NCI-H1694 (cell line): ENCODE data around the gene ROR2.

Experiments
- DNase-seq: peaks from one replicate; lab custom pipeline; 2025; lab: John Stamatoyannopoulos, UW

The ROR2 gene

DNA sequence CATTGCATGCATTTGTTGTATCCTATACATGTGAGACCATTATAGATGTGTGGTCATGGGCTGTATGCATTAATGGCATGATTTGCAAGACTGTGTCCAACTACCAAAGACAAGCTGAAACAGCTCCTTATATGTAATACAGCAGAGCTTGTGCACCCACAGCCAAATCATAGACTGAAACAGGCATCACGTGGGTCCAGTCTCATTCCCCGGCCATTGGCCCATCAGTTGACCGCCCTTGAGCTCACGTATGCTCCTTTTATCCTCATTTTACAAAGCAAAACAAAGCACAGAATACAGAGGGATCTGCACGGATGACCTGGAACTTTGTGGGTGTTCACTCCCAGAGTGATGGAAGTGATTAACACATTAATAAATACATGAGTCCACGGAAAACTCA is 109.1 kb downstream of the ROR2 start:
- DNase-seq = no peak

GRCh38 chr9:91840469-91840868 is 109.6 kb downstream of the ROR2 start:
- DNase-seq = no peak

DNA sequence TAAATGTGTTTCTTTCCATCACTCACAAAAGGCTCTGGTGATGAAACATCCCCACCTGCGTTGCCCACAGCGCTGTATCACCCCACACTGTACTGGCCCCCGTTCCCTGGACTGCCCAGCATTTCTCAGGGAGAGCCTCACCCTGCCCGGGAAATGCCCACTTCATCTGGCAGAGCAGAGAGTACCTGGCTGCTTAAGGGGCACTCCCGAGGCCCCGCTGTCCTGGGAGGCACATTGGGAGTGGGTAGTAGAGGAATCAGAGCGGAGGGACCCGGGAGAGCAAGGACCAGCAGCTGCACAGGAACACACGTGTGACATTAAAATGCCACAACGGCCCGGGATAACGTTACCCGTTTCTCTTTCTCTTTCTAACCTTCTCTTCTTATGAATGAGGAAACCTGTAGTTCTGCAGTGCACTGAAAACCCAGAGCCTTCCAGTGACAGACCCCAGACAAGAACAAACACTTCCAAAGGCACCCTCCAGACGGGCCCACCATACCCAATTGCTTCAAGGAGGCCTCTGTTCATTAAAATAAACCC is 110.0 kb downstream of the ROR2 start:
- no peak for DNase-seq

- peak; percentile 82 for DNase-seq
These were observed 111.9 kb downstream of the ROR2 start for GRCh38 chr9:91837981-91838731.

GRCh38 chr9:91836515-91836914 is 113.5 kb downstream of the ROR2 start:
- no peak for DNase-seq

DNA sequence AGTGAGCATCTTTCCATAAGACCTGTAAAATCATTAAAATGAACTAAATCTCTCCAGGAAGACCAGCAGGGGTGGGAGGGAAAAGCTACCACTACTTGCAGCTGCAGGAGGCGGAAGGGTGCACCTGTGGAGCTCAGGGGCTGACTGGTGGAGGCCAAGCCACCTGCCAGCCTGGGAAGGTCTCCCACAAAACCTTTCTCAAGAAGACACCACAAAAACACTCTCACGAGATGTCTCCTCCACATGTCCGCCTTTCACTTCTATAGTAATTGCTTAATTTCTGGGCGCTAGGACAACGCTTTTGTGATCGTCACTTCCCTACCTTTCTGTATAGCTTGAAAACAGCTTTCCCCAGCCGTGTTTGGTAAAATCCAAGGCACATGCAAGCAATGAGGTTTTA is 114.4 kb downstream of the ROR2 start:
- DNase-seq = no peak

- DNase-seq = no peak
These were observed 114.8 kb downstream of the ROR2 start for GRCh38 chr9:91835216-91835615.

DNA sequence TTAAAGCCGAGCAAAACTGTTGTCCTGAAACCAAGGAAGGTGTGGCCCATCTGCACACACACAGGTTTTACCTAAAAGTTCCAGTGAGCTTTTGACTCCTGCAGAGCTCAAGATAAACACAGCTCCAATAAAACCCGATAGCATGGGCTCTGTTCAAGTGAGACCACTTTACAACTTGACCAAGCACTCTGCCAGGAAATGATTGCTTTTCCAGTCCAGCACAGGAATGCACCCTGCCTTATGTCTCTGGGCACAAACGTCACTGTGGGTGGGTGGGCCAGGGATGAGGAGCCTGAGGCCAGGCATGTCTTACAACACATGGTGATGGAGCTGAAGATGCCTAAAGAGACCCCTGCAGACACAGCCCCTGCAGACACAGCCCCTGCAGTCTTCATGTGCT is 115.3 kb downstream of the ROR2 start:
- no peak for DNase-seq

DNA sequence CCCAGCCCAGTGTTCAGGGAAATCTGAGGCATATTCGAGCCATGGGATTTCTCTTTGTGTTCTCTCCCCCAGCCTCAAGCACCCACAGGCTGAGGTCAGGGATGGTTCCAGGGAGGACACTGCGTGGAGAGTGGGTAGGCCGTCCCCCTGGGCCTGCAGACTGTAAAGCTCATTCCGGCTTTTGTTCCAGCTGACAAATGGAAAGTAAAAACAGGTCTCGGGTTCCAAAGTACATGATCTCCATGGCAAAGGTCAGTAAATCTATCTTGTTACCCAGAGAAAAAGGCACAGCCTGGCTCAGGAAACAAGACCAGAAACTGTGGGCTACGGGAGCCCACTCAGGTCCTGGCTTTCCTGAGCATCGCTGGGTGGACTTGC is 116.2 kb downstream of the ROR2 start:
- no peak for DNase-seq

DNA sequence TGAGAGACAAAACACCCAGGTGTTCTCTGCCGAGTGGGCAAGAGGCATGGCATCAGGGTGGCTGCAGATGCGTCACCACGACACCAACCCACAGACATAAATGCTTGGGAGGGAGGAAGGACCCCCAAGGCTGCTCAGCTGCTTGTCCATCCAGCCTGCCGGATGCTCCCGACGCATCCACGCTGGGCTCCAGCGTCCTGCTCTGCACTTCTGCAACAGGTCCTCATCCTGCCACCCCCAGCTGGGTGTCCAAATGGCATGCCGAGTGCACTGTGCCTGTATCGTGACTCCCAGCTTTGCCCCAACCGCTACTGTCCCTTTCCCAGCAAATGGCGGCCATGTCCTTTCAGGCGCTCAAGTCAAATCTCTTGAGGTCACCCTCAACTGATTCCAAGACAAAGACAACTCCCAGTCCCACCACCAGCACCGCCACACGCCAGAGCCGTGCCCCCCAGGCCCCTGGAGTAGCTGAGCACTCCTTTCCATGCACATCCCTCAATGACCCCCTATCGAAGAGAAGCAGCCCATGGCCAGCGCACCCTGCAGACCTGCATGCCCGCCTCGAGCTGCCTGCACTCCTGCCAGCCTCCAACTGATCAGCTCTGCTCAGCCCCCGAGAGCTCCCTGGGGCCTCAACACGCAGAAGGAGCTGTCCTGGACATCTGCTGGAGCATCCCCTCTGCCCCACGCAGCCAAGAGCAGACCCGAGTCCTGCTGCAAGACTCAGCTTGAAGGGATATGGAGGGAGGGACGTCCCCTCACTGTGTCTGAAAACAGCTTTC is 116.7 kb downstream of the ROR2 start:
- DNase-seq = no peak

DNA sequence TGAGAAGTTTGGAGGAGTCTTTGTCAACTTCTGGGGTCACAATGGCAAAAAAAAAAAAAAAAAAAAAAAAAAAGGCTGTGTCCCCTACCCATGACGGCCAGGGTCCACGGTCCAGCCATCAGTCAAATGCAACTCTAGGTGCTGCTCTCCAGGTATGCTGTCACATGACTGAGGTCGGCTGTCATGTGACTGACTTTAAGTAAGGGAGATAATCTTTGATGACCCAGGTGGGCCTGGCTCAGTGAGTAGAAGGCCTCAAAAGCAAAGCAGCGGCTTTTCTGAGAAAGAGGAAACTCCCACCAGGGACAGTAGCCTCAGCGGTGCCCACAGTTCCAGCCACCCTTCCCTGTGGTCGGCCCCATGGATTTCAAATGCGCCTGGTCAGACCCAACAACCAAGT is 117.7 kb downstream of the ROR2 start:
- no peak for DNase-seq

- DNase-seq = no peak
These were observed 124.2 kb downstream of the ROR2 start for GRCh38 chr9:91825866-91826265.

DNA sequence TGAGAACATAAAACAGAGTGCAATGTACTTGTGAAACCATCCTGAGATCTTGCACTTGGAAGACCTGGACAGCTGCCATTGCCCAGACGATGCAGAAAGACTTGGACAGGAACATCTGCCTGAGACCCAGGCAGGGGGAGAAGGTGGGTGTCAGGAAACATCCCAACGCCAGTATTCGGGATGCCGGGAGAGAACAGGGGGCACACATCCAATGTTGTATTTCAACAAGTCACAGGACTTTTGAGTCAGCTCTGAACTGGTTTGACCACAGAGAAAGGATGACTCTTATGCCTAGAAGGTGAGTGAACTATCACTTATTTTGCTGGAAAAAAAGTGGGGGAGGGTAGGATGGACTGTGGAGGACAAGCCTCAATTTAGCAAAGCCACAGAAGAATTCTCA is 124.6 kb downstream of the ROR2 start:
- no peak for DNase-seq

DNA sequence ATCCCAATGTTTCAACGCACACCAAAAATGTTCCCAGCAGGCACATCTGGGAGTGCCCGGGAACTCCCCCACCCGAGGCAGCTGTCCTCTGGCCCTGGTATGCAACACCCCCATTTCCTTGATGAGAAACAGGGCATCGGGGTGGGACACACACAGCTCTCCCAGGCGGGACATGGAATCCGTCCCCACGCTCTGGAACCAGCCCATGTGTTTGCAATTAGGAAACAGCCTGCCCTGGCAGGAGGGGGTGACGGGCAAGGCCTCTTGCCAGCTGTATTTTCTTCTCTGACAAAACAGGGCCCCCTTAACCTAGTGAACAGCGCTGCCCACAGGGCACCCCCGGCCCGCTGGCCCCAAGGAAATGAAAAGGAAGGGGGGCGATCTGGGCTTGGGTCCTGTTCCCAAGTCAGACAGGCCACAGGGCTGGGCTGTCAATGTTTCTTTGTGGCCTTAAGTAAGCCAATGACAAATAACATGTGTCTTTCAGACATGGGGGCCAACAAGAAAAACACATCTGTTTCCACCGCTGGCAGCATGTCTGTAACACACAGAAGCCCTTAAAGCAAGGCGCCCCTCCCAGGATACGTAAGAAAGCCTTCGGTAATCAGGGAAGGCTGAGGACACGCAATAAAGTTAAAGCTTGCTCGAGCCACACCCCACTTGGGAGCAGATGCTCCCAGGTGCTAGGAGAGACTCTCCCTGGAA is 125.3 kb downstream of the ROR2 start:
- DNase-seq = no peak

GRCh38 chr9:91824151-91824550 is 125.9 kb downstream of the ROR2 start:
- DNase-seq = no peak

- no peak for DNase-seq
These were observed 128.8 kb downstream of the ROR2 start for GRCh38 chr9:91820949-91821880.

DNA sequence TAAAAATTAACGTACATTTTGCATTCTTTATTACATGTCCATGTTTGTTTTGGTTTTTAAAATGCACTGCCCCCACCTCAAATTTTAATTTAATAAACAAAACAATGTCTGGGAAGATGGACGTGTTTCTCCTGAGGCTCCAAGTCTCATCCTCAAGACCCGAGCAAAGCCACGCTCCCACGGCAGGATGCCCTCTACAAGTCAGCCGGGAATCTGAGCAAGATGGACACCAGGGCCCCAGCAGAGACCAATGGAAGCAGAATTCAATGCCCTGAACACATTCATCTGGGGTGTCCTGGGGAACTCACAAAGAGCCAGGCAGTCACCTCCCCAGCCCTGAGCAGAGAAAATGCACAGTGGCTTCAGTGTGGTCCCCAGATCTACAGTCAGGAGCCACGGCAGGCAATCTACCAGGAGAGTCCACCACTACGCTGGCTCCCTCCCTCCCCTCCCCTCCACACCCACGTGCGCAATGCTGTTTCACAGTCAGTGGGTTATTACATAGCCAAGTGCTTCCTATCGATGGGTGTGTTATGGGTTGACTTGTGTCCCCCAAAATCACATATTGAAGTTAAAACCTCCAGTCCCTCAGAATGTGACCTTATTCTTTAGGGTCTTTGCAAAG is 129.8 kb downstream of the ROR2 start:
- no peak for DNase-seq

DNA sequence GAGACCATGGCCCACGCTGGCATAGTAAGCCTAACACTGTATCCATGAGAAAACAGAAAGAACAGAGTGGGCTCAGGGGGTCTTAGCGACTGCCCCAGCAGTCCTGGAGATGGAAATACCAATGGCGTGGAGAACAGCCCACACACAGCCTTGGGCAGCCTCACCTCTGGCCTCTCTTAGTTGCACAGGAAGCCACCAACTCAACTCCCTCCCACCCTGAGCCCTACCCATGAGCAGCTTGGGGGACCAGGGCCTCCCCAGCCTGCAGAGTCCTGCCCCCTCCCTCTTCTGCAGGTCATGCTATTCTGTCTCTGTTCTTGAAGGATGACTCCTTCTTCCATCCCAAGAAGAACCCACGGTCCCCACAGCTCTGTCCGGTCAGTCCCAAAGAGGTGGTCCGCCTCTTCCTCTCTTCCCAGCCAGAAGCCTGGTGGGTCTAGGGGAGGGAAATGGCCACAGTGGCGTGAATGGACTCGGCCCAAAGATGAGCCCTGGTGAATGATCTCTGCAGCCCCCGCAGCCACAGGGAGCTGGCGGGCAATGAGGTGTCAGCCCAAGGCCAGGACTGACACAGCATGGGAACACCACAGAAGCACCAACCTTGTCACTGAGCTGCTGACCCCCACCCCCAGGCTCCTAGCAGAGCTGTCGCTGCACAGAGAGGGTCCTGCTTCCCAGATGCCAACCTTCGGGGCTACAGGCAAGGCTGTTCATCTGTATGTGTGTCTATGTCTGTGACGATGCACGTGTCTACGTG is 131.2 kb downstream of the ROR2 start:
- no peak for DNase-seq

DNA sequence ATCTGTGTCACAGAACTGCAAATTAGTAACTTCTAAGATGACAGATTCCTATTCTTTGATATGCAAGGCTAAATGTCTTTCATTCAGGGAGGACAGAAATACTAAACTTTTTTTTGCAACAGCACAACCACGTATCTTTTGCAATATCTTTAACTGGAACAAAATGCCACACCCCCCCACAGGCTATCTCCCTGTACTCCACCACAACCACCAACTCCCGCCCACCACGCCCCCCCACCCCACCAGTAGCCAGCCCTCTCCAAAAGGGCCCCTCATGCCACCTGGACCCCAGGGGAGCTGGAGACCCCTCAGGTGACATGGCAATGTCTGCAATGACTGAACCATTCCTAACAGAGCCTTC is 131.8 kb downstream of the ROR2 start:
- DNase-seq = no peak

DNA sequence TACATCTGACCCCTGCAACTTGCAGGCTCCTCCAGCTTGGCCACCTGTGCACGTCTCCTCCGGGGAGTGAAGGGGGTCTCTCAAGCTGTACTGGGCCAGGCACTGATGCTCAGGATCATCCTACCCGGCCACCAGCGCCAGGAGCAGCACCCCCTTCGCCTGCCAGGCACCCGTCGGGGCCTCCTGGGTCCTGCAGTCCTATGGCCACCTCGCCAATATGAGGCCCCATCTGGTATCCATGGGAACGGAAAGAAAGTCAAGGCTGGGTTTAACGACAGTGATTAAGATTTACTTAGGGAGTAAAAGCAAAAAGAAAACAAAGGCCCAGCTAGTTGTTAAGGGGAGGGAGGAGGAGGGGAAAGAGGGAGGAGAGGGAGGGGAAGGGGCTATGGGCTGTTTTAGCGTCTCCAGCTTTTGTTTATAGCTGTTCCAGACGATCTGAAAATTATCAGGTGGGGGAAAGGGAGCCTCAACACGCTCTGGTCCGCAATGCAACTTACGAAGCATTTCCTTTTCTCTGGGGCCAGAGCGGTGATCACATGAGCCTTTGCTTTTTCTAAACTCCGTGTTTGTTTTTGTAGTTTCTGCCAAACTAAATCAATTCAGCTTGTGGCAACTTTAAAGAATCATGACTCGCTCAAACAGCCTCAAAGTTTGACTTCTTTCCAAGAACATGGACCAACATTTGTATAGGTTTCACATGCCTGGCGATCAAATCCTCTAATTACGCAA is 132.4 kb downstream of the ROR2 start:
- no peak for DNase-seq
